Measurements from ENCODE around the gene COLEC12.

Gene COLEC12

GRCh38 chr18:435940-436339 lies 64.6 kb downstream of the COLEC12 start:
- Histone ChIP-seq H4K20me1 (ENCODE audit: insufficient read depth, low read length) (no peaks in the 10 kb centered on the region), H3K9ac (ENCODE audit: low read length) (no peak overlapping the region), H2AFZ (ENCODE audit: low read depth, low read length) (no peak overlapping the region), H3K4me3 (ENCODE audit: low read length) (no peak overlapping the region), H3K27me3 (ENCODE audit: low read depth, low read length) (peaks cover 15% of the 10 kb centered on the region), H3K4me2 (ENCODE audit: low read length) (no peak overlapping the region), H3K27ac (ENCODE audit: low read length) (no peak overlapping the region), H3K9me3 (ENCODE audit: insufficient read depth, low read length) (no peaks in the 10 kb centered on the region), H3K36me3 (replicated peaks; ENCODE audit: low read depth, low read length) (no peaks in the 10 kb centered on the region), H3K79me2 (ENCODE audit: low read length) (no peaks in the 10 kb centered on the region), H3K4me1 (ENCODE audit: low read length) (peaks cover 6% of the 10 kb centered on the region)
- no peak for TF ChIP-seq CTCF (IDR thresholded peaks at IDR 0.05; ENCODE audit: low read depth, low read length)
- no peak for TF ChIP-seq EZH2phosphoT487 (IDR thresholded peaks at IDR 0.05; ENCODE audit: low read depth)

GRCh38 chr18:434410-434809 lies 66.1 kb downstream of the COLEC12 start:
- Histone ChIP-seq H3K4me2 (ENCODE audit: low read length) (no peak overlapping the region), H3K27me3 (ENCODE audit: low read depth, low read length) (peaks cover 15% of the 10 kb centered on the region), H2AFZ (ENCODE audit: low read depth, low read length) (no peak overlapping the region), H3K36me3 (replicated peaks; ENCODE audit: low read depth, low read length) (no peaks in the 10 kb centered on the region), H3K4me1 (ENCODE audit: low read length) (peaks cover 6% of the 10 kb centered on the region), H4K20me1 (ENCODE audit: insufficient read depth, low read length) (no peaks in the 10 kb centered on the region), H3K9ac (ENCODE audit: low read length) (no peak overlapping the region), H3K9me3 (ENCODE audit: insufficient read depth, low read length) (no peaks in the 10 kb centered on the region), H3K79me2 (ENCODE audit: low read length) (no peaks in the 10 kb centered on the region), H3K27ac (ENCODE audit: low read length) (no peak overlapping the region), H3K4me3 (ENCODE audit: low read length) (no peak overlapping the region)
- TF ChIP-seq EZH2phosphoT487 (IDR thresholded peaks at IDR 0.05; ENCODE audit: low read depth) (no peak), CTCF (IDR thresholded peaks at IDR 0.05; ENCODE audit: low read depth, low read length) (no peak)

GRCh38 chr18:433960-434359 lies 66.5 kb downstream of the COLEC12 start:
- peaks cover 4% of the 10 kb centered on the region for H3K4me1 ChIP-seq (ENCODE audit: low read length)

GRCh38 chr18:433298-433697 lies 67.2 kb downstream of the COLEC12 start:
- H3K9ac ChIP-seq (ENCODE audit: low read length), result no peak overlapping the region
- H3K79me2 ChIP-seq (ENCODE audit: low read length), result no peaks in the 10 kb centered on the region
- no peak overlapping the region for H3K4me2 ChIP-seq (ENCODE audit: low read length)
- no peak overlapping the region for H3K27ac ChIP-seq (ENCODE audit: low read length)
- TF ChIP-seq CTCF (IDR thresholded peaks at IDR 0.05; ENCODE audit: low read depth, low read length) (no peak), EZH2phosphoT487 (IDR thresholded peaks at IDR 0.05; ENCODE audit: low read depth) (no peak)
- no peak overlapping the region for H3K4me3 ChIP-seq (ENCODE audit: low read length)
- peaks cover 15% of the 10 kb centered on the region for H3K27me3 ChIP-seq (ENCODE audit: low read depth, low read length)
- no peaks in the 10 kb centered on the region for H3K9me3 ChIP-seq (ENCODE audit: insufficient read depth, low read length)
- H3K36me3 ChIP-seq (replicated peaks; ENCODE audit: low read depth, low read length), result no peaks in the 10 kb centered on the region
- no peaks in the 10 kb centered on the region for H4K20me1 ChIP-seq (ENCODE audit: insufficient read depth, low read length)
- H2AFZ ChIP-seq (ENCODE audit: low read depth, low read length), result no peak overlapping the region
- no peaks in the 10 kb centered on the region for H3K4me1 ChIP-seq (ENCODE audit: low read length)

More at GRCh38 chr18:433960-434359, 66.5 kb downstream of the COLEC12 start:
- H3K4me2 ChIP-seq (ENCODE audit: low read length), result no peak overlapping the region
- no peaks in the 10 kb centered on the region for H4K20me1 ChIP-seq (ENCODE audit: insufficient read depth, low read length)
- H2AFZ ChIP-seq (ENCODE audit: low read depth, low read length), result no peak overlapping the region
- no peaks in the 10 kb centered on the region for H3K79me2 ChIP-seq (ENCODE audit: low read length)
- H3K27ac ChIP-seq (ENCODE audit: low read length), result no peak overlapping the region
- H3K36me3 ChIP-seq (replicated peaks; ENCODE audit: low read depth, low read length), result no peaks in the 10 kb centered on the region
- H3K9me3 ChIP-seq (ENCODE audit: insufficient read depth, low read length), result no peaks in the 10 kb centered on the region
- peaks cover 15% of the 10 kb centered on the region for H3K27me3 ChIP-seq (ENCODE audit: low read depth, low read length)
- no peak for TF ChIP-seq CTCF (IDR thresholded peaks at IDR 0.05; ENCODE audit: low read depth, low read length)
- no peak for TF ChIP-seq EZH2phosphoT487 (IDR thresholded peaks at IDR 0.05; ENCODE audit: low read depth)
- H3K4me3 ChIP-seq (ENCODE audit: low read length), result no peak overlapping the region
- no peak overlapping the region for H3K9ac ChIP-seq (ENCODE audit: low read length)

Data from OCI-LY3 (cell line).